Measurements from ENCODE around the gene MREG.

The MREG gene

GRCh38 chr2:216013080-216013909 is at the start of gene MREG:
Gene MREG, minus strand, starts transcription at chr2:216013551. Its CDS starts 224 bp downstream, at chr2:216013327.
- in situ Hi-C loops (cut with MboI; ENCODE audit: low sequenced_read_pairs), result no loop called here

- in situ Hi-C loops (cut with MboI; ENCODE audit: low sequenced_read_pairs), result no loop called here
These were observed 46.0 kb upstream of the MREG start for GRCh38 chr2:216059233-216059834.

- in situ Hi-C loops (cut with MboI; ENCODE audit: low sequenced_read_pairs), result no loop called here
These were observed 44.4 kb upstream of the MREG start for GRCh38 chr2:216057688-216058193.

- in situ Hi-C loops (cut with MboI; ENCODE audit: low sequenced_read_pairs), result no loop called here
These were observed 43.4 kb upstream of the MREG start for GRCh38 chr2:216056739-216057138.

- in situ Hi-C loops (cut with MboI; ENCODE audit: low sequenced_read_pairs), result no loop called here
These were observed 42.3 kb upstream of the MREG start for GRCh38 chr2:216055680-216056079.

GRCh38 chr2:216052420-216052819 is 39.1 kb upstream of the MREG start:
- in situ Hi-C loops (cut with MboI; ENCODE audit: low sequenced_read_pairs), result no loop called here

- in situ Hi-C loops (cut with MboI; ENCODE audit: low sequenced_read_pairs), result no loop called here
These were observed 38.0 kb upstream of the MREG start for GRCh38 chr2:216051350-216051749.

- in situ Hi-C loops (cut with MboI; ENCODE audit: low sequenced_read_pairs), result no loop called here
These were observed 36.1 kb upstream of the MREG start for GRCh38 chr2:216049452-216049851.

GRCh38 chr2:216047397-216047796 is 34.0 kb upstream of the MREG start:
- in situ Hi-C loops (cut with MboI; ENCODE audit: low sequenced_read_pairs), result no loop called here

- in situ Hi-C loops (cut with MboI; ENCODE audit: low sequenced_read_pairs), result no loop called here
These were observed 31.6 kb upstream of the MREG start for GRCh38 chr2:216044883-216045486.

- in situ Hi-C loops (cut with MboI; ENCODE audit: low sequenced_read_pairs), result no loop called here
These were observed 30.6 kb upstream of the MREG start for GRCh38 chr2:216043949-216044348.

GRCh38 chr2:216041438-216041837 is 28.1 kb upstream of the MREG start:
- in situ Hi-C loops (cut with MboI; ENCODE audit: low sequenced_read_pairs), result no loop called here

GRCh38 chr2:216039918-216040317 is 26.6 kb upstream of the MREG start:
- in situ Hi-C loops (cut with MboI; ENCODE audit: low sequenced_read_pairs), result loop anchor here (10.0 kb wide), 1 partner anchor 615 kb away; no protein-coding TSS in a partner anchor

GRCh38 chr2:216034065-216034464 is 20.7 kb upstream of the MREG start:
- in situ Hi-C loops (cut with MboI; ENCODE audit: low sequenced_read_pairs), result loop anchor here (10.0 kb wide), 1 partner anchor 621 kb away; no protein-coding TSS in a partner anchor

- in situ Hi-C loops (cut with MboI; ENCODE audit: low sequenced_read_pairs), result loop anchor here (10.0 kb wide), 1 partner anchor 621 kb away; no protein-coding TSS in a partner anchor
These were observed 20.1 kb upstream of the MREG start for GRCh38 chr2:216033403-216033802.

- in situ Hi-C loops (cut with MboI; ENCODE audit: low sequenced_read_pairs), result loop anchor here (10.0 kb wide), 1 partner anchor 623 kb away; no protein-coding TSS in a partner anchor
These were observed 18.8 kb upstream of the MREG start for GRCh38 chr2:216031960-216032689.

- in situ Hi-C loops (cut with MboI; ENCODE audit: low sequenced_read_pairs), result loop anchor here (10.0 kb wide), 1 partner anchor 625 kb away; no protein-coding TSS in a partner anchor
These were observed 16.9 kb upstream of the MREG start for GRCh38 chr2:216030216-216030615.

GRCh38 chr2:216029416-216030129 is 16.2 kb upstream of the MREG start:
- in situ Hi-C loops (cut with MboI; ENCODE audit: low sequenced_read_pairs), result loop anchor here (10.0 kb wide), 1 partner anchor 625 kb away; no protein-coding TSS in a partner anchor

- in situ Hi-C loops (cut with MboI; ENCODE audit: low sequenced_read_pairs), result no loop called here
These were observed 11.5 kb upstream of the MREG start for GRCh38 chr2:216024779-216025336.

Measured in HL-60/S4 (cell line).